GM12878 (cell line): Measurements from ENCODE around the gene PPIF.

Source experiments
- CUX1 ChIP-seq: IDR thresholded peaks from 2 replicates; pipeline ENCODE4 v1.6.1; 2012; ENCODE audit warnings: improper control_type of control experiment, low read depth, low read length; ENCODE audit not compliant: insufficient replicate concordance
- EZH2 ChIP-seq: IDR thresholded peaks from 2 replicates; pipeline ENCODE4 v1.6.1; 2012; ENCODE audit warnings: low read depth, mild to moderate bottlenecking, control low read depth, inconsistent platforms, low read length, borderline replicate concordance; ENCODE audit not compliant: control insufficient read depth
- HDGF ChIP-seq: fragments of 450-650 bp; IDR thresholded peaks from 2 replicates; pipeline ENCODE4 v1.6.1; 2016; ENCODE audit warnings: antibody characterized with exemption
- KDM1A ChIP-seq: fragments of 200-600 bp; sonication (generic); IDR thresholded peaks from 2 replicates; pipeline ENCODE4 v1.6.1; 2016; ENCODE audit warnings: borderline replicate concordance
- SIN3A ChIP-seq: IDR thresholded peaks from 2 replicates; pipeline ENCODE4 v1.6.1; 2012; ENCODE audit warnings: low read depth, low read length, improper control_type of control experiment
- SUZ12 ChIP-seq: fragments of 200-600 bp; sonication (generic); IDR thresholded peaks from one replicate; pipeline ENCODE4 v1.6.1; 2018; ENCODE audit warnings: antibody characterized with exemption, mild to moderate bottlenecking; ENCODE audit not compliant: unreplicated experiment
- ZBTB11 ChIP-seq: fragments of 450-650 bp; formaldehyde crosslinking; IDR thresholded peaks from 2 replicates; pipeline ENCODE4 v1.5.0; 2022; ENCODE audit warnings: mild to moderate bottlenecking, missing genetic modification characterization
- ZSCAN29 ChIP-seq: fragments of 450-650 bp; IDR thresholded peaks from 2 replicates; pipeline ENCODE4 v1.6.1; 2017; ENCODE audit warnings: mild to moderate bottlenecking, moderate library complexity
- TF ChIP-seq, protein P1 (sequence below): IDR thresholded peaks from 2 replicates; pipeline ENCODE4 v1.6.1; 2011; ENCODE audit warnings: mild to moderate bottlenecking, low read depth, low read length, moderate library complexity; ENCODE audit not compliant: insufficient replicate concordance
- TF ChIP-seq, protein P2 (sequence below), 3 experiments: IDR thresholded peaks in 2 of 3; conservative IDR thresholded peaks in 1 of 3; 2 replicates each; pipeline ENCODE4 v1.5.1; 2011; ENCODE audit warnings: low read depth in 3 of 3, low read length in 3 of 3, mild to moderate bottlenecking in 3 of 3, control low read depth in 2 of 3, moderate library complexity in 2 of 3, inconsistent platforms in 1 of 3, mixed read lengths in 1 of 3; ENCODE audit not compliant: control insufficient read depth in 2 of 3, insufficient read depth in 1 of 3; ENCODE audit errors: extremely low read depth in 1 of 3
- TF ChIP-seq, protein P3 (sequence below): fragments of 450-650 bp; IDR thresholded peaks from 2 replicates; pipeline ENCODE4 v1.6.1; 2017; ENCODE audit warnings: mild to moderate bottlenecking
- TF ChIP-seq, protein P4 (sequence below): IDR thresholded peaks from 2 replicates; pipeline ENCODE4 v1.6.1; 2012; ENCODE audit warnings: low read depth, low read length, improper control_type of control experiment

DNA sequence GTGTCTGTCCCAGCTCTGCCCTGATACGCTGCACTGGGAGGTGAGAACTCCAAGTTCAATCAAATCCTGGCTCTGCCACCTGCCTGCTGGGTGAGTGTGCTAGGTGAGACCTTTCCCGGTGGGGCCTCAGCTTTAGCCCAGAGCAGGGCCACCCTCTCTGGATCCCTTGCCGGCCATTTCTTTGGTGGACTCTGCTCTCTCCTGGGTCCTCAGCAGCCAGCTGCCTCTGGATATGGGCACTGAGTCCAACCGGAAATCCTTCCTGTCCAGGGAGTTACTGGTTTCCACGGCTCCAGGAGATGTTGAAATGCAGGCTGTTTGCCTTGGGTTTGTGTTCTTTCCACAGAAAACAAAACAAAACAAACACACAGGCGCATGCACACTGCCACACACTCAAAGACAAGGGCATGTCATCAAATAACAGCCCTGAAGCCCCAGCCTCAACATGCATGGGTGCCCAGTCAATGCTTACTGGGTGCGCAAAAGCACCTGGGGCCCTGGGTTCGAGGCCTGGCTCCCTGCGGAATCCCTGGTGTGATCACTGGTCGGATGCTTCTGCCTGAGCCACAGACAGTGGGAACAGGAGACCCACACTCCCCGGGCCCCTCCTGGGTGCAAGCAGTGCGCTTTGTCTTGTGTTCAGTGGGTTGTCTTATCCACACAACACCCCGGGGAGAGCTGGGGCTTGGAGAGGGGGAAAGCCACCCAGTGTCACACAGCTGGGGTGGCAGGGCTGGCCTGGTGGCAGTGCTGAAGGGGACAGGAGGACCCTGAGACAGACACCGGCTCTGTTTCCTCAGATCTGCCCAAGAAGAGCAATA lies 33.1 kb downstream of the PPIF start:
- TF ChIP-seq, protein P1, sequence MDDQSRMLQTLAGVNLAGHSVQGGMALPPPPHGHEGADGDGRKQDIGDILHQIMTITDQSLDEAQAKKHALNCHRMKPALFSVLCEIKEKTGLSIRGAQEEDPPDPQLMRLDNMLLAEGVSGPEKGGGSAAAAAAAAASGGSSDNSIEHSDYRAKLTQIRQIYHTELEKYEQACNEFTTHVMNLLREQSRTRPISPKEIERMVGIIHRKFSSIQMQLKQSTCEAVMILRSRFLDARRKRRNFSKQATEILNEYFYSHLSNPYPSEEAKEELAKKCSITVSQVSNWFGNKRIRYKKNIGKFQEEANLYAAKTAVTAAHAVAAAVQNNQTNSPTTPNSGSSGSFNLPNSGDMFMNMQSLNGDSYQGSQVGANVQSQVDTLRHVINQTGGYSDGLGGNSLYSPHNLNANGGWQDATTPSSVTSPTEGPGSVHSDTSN = no peak
- TF ChIP-seq, protein P2, sequence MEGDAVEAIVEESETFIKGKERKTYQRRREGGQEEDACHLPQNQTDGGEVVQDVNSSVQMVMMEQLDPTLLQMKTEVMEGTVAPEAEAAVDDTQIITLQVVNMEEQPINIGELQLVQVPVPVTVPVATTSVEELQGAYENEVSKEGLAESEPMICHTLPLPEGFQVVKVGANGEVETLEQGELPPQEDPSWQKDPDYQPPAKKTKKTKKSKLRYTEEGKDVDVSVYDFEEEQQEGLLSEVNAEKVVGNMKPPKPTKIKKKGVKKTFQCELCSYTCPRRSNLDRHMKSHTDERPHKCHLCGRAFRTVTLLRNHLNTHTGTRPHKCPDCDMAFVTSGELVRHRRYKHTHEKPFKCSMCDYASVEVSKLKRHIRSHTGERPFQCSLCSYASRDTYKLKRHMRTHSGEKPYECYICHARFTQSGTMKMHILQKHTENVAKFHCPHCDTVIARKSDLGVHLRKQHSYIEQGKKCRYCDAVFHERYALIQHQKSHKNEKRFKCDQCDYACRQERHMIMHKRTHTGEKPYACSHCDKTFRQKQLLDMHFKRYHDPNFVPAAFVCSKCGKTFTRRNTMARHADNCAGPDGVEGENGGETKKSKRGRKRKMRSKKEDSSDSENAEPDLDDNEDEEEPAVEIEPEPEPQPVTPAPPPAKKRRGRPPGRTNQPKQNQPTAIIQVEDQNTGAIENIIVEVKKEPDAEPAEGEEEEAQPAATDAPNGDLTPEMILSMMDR (IDR thresholded peaks at IDR 0.05 in 2 of 3, conservative IDR thresholded peaks at IDR 0.05 in 1 of 3; ENCODE audit: control insufficient read depth in 2 of 3, extremely low read depth in 1 of 3, insufficient read depth in 1 of 3, low read depth in 3 of 3, low read length in 3 of 3) = no peak
- TF ChIP-seq CUX1 (no peak), ZBTB11 (no peak), EZH2 (no peak), SUZ12 (no peak), HDGF (no peak), KDM1A (no peak), SIN3A (no peak), ZSCAN29 (no peak)
- TF ChIP-seq, protein P3, sequence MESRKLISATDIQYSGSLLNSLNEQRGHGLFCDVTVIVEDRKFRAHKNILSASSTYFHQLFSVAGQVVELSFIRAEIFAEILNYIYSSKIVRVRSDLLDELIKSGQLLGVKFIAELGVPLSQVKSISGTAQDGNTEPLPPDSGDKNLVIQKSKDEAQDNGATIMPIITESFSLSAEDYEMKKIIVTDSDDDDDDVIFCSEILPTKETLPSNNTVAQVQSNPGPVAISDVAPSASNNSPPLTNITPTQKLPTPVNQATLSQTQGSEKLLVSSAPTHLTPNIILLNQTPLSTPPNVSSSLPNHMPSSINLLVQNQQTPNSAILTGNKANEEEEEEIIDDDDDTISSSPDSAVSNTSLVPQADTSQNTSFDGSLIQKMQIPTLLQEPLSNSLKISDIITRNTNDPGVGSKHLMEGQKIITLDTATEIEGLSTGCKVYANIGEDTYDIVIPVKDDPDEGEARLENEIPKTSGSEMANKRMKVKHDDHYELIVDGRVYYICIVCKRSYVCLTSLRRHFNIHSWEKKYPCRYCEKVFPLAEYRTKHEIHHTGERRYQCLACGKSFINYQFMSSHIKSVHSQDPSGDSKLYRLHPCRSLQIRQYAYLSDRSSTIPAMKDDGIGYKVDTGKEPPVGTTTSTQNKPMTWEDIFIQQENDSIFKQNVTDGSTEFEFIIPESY = no peak
- TF ChIP-seq, protein P4, sequence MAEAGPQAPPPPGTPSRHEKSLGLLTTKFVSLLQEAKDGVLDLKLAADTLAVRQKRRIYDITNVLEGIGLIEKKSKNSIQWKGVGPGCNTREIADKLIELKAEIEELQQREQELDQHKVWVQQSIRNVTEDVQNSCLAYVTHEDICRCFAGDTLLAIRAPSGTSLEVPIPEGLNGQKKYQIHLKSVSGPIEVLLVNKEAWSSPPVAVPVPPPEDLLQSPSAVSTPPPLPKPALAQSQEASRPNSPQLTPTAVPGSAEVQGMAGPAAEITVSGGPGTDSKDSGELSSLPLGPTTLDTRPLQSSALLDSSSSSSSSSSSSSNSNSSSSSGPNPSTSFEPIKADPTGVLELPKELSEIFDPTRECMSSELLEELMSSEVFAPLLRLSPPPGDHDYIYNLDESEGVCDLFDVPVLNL = no peak
